ENCODE data around the gene SLC17A1.

- no peak for TF ChIP-seq EZH2 (IDR thresholded peaks at IDR 0.05; ENCODE audit: borderline replicate concordance, low read depth, low read length, poor library complexity, severe bottlenecking)
- TF ChIP-seq CTCF (conservative IDR thresholded peaks at IDR 0.05; ENCODE audit: low read depth, low read length): no peak
These were observed 77.3 kb downstream of the SLC17A1 start, which contains the start of gene SLC17A4 for GRCh38 chr6:25754535-25754934.
